Inflammatory macrophage (primary cell): Measurements from ENCODE around the gene SH3TC1.

ENCODE experiments used
- DNase-seq, 2 donors: peaks; one replicate each; pipeline ENCODE4 v3.0.0-alpha.2; 2020 to 2022

SH3TC1 gene

DNA sequence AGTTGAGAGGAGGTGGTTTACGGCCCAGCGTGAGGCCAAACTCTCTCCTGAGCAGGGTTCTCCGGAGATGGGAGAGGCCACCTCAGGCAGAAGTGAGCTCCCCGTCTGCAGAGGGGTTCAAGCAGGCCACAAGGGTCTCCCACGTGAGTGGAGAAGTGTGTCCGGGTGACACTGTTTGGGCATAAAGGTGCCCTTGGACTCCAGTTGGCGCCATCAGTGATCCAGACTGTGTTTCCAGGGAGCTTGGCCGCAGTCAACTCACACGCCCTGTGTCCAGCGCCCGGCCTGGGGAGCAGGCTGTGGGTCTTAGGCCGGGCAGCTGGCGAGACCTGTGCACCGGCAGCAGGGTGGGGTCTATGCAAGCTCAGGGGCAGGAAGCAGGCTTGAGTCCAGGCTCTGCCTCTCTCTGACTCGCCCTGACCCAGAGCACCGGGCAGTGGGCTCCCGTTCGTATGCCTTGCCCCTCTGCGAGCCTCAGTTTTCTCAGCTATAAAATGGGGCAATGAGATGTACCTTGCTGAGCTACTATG is 45.9 kb downstream of the SH3TC1 start:
- no peak for DNase-seq

- peak; percentile 30 to 38 for DNase-seq
Observed at GRCh38 chr4:8245884-8246833, 47.1 kb downstream of the SH3TC1 start.

DNA sequence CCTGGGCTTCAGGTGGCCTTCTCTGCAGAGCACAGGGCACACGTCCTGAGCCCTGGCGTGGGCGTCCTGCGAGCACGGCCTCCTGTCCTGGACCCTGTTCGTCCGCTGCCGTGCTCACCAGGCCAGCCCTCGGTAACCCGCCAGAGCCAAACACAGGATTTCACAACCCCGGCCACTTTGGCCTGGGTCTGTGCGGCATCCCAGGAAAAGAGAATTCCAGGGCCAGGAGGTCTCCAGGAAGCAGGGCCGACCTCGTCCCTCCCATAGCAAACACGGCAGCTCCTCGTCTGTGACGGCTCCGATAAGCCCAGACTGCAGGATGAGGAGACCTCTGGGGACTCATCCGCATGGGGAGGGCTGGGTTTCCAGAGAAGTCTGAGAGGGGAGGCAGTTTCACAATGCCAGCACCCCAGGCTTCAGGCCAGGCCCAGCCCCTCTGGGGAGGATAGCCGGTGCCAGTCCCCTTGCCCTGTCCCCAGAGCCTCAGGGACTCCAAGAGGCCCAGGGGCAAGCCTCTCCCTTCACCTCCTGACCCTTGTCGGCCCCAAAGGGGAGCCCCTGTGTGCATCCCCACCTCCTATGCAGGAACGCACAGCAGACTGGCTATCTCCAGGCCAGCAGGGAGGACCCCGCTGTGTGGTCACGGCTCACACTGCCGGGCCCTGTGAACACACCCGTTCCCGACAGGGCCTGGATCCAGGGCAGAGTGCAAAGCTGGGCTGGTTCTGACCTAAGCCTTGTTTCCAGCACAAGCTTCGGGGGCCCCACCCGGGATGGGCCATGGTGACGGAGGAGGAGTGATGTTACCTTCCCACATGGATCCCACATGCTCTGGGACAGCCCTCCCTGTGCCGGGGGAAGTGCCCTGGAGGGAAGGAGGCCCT is 48.2 kb downstream of the SH3TC1 start:
- DNase-seq = no peak

GRCh38 chr4:8248091-8248490 is 49.0 kb downstream of the SH3TC1 start:
- DNase-seq = no peak

GRCh38 chr4:8250227-8250626 is 51.1 kb downstream of the SH3TC1 start:
- DNase-seq = peak; percentile 78 to 90

DNA sequence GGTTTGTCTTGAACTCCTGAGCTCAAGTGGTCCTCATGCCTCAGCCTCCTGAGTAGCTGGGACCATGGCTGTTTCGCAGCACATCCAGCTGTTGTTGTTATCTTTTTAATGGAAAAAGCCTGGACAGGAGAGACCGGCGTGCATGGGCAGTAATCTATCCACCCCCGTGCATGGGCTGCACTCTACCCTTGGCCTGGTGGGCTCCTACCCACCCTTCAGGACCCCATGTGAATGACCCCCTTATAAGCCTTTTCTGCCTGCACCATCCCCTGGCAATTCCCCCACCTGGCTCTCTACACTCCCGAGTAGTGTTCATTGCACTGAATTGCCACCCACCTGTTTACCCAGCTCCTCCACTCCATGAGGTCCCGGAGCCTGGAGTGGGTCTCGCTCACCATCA is 51.5 kb downstream of the SH3TC1 start:
- no peak for DNase-seq

DNA sequence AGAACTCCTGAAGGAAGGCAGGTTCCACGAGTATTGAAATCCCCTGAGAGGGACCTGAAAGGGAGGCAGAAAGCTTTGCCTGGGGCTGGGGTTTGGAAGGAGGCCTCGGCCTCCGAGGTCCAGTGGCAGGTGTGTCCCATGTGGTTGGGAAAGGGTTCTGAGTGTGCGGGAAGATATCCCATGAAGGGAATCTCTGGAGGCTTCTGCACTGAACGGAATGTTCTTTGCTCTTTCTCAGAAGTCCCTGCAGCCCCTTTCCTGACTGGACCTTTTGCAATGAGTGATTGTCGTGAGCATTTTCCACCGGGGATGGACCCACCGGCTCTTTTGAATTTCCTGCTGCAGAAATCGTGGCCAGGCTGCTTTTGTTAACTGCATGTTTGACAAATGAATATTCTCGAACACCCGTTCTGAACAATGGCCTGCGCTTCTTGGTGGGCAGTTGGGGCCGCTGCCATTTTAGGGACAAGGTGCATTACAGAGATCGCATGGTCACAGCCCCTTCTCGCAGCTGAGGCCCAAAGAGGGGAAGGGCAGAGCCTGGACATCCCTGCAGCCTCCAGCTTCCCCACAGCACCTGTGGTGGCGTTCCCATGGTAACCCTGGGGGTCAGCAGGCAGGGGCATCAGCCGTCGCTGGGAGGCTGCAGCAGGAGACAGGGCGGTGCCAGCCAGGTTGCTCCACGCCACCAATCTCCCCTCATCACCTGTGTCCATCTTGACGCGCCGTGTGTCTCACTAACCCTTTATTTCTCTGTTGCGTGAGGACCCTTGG is 52.2 kb downstream of the SH3TC1 start:
- no peak for DNase-seq

DNA sequence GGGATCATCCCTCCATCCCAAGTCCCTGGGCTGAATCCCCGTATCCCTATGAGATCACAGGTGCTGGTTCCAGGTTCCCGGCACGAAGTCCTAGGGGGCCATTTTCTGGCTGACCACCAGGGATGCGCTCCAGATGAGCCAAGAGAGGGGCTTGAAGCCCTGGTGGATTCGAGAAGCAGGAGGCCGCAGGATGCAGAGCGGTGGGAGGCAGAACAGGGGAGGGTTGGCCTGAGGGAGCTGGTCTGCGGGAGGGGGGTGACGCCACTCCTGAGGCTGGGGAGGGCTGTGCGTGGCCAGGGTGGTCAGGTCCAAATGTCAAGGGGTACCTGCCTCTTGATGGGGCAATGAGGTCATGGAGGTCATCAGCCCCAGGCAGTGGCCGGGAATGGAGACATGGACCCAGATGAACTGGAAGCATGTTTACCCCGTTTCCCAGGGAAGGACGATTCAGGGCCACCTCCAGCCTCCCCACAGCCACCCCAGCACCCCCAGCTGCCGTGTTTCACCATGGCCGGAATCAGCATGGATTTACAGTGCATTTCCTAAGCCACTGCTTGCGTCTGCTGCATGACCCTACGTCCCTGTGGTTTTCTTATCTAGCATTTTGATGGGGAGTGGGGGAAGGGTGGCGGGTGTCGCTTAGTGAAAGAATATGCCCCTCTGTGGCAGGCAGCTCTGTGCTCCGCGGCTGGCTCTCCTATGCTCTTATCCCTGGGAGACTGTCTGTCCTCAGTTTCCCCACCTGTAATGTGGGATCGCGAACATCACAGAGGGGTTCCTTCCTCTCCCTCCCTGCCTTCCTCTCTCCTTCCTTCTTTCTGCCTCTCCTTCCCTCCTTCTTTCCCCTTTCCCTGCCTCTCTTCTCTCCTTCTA is 53.4 kb downstream of the SH3TC1 start:
- no peak for DNase-seq

DNA sequence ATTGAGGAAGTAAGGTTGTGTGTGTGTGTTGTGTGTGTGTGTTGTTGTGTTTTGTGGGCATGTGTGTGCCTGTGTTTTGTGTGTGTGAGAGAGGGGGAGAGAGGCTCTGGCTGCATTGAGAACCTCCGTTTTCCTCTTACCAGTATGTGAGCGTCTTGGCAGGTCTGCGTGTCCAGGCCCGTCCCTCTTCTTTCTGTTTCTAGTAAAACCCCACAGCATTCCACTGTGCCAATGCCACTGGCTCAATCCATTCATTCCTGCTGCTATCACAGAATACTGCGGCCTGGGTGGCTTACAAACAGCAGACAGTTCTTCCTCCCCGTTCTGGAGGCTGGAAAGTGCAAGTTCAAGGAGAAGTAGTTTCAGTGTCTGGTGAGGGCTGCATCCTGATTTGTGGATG is 55.0 kb downstream of the SH3TC1 start:
- DNase-seq = no peak

- DNase-seq = no peak
Observed at GRCh38 chr4:8255698-8256441, 56.8 kb downstream of the SH3TC1 start.

GRCh38 chr4:8257854-8258253 is 58.8 kb downstream of the SH3TC1 start:
- no peak for DNase-seq

DNA sequence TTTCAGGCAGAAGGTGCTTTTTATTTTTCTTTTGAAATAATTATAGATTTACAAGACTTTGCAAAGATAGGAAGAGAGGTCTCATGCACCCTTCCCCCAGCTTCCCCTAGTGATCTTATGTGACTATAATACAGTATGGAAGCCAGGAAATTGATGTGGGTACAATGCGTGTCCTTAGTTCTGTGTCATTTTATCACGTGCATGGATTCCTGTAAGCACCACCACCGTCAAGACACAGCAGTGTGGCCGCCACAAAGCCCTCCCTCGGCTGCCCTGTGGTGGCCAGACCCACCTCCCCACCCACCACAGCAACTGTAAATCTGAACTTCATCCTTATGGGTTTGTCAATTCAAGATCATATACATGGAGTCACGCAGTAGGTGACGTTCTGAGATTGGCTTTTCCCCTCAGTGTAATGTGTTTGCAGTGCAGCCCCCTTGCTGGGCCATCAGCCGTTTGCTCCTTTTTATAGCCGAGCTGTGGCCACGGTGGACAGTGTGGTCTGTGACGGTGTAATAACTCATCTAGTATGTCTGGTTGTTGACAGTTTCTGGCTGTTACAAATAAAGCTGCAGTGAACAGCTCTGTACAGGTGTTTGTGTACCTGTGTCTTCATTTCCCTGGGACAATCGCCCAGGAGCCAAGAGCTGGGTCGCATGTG is 59.6 kb downstream of the SH3TC1 start:
- DNase-seq = peak in 1 of 2 donors; percentile 26

GRCh38 chr4:8259743-8260430 is 60.8 kb downstream of the SH3TC1 start:
- no peak for DNase-seq

DNA sequence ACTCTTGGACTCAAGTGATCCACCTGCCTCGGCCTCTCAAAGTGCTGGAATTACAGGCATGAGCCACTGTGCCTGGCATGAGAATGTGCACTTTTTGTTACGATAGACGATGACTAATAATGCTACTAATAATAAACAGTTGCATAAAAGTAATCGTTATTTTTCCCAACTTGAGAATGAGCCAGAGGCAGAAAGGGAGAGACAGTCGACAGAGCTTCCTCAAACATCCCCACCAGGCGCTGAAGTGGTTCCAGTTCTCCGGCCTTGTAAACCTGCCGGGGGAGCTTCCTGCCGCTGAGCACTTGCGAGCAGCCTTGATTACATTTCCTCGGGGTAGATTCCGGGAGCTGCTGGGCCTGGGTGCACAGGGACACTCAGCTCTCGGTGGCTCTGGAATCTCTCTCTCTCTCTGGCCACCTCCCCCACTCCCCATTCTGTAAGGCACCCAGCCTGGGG is 61.6 kb downstream of the SH3TC1 start:
- peak; percentile 43 to 64 for DNase-seq

GRCh38 chr4:8261851-8262535 is 62.9 kb downstream of the SH3TC1 start:
- DNase-seq = peak in 1 of 2 donors; percentile 49

- DNase-seq = no peak
Observed at GRCh38 chr4:8262637-8263322, 63.7 kb downstream of the SH3TC1 start.

GRCh38 chr4:8263397-8263796 is 64.3 kb downstream of the SH3TC1 start:
- no peak for DNase-seq

DNA sequence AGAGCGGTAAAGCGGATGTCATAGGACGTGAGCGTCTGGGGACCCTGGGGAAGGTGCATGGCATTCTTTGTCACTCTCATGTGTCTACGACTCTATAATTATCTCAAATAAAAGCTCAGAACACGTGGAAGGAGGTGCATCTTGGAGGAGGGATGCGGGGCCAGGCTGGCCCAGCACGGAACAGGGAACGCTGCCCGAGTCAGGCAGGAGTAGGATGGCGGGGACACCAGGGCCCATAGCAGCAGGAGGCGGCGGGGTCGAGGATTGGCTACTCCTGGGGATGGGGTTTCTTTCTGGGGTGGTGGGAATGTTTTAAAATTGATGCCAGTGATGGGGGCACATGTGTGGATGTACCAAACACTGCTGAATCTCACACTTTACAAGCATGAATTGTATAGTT is 65.0 kb downstream of the SH3TC1 start:
- DNase-seq = no peak
